Right atrium auricular region (tissue), 2 donors: ENCODE results near the gene PSMB1. TPM values are rescaled to one million over a fixed set of nuclear protein-coding genes. Genes with fewer than 3 reads are reported as not detected.

Experiments used
- DNase-seq: peaks from one replicate; pipeline ENCODE4 v3.0.0-alpha.2; 2019; ENCODE audit warnings: low spot score
- H3K27ac ChIP-seq, 2 donors: fragments of 200-600 bp; sonication (generic); 1 replicate in 1 of 2; 2 replicates in 1 of 2; pipeline ENCODE4 v1.5.1; 2016 to 2019
- H3K27me3 ChIP-seq, 2 donors: fragments of 200-600 bp; sonication (generic); one replicate each; pipeline versions ENCODE4 v1.5.1 to v1.6.0; 2017 to 2019
- H3K36me3 ChIP-seq: fragments of 200-600 bp; sonication (generic); one replicate; pipeline ENCODE4 v1.5.1; 2016
- H3K4me1 ChIP-seq, 2 donors: fragments of 200-600 bp; sonication (generic); one replicate each; pipeline versions ENCODE4 v1.5.1 to v1.6.0; 2017 to 2019
- H3K4me3 ChIP-seq, 2 donors: fragments of 200-600 bp; sonication (generic); 1 replicate in 1 of 2; 2 replicates in 1 of 2; pipeline ENCODE4 v1.5.1; 2017 to 2019; ENCODE audit warnings: mild to moderate bottlenecking in 1 of 2, moderate library complexity in 1 of 2
- H3K9me3 ChIP-seq, 2 donors: fragments of 200-600 bp; sonication (generic); one replicate each; pipeline ENCODE4 v1.5.1; 2019
- CTCF ChIP-seq, 2 donors: fragments of 200-600 bp; sonication (generic); IDR thresholded peaks; one replicate each; pipeline ENCODE4 v1.5.1; 2019; ENCODE audit warnings: antibody characterized with exemption in 2 of 2
- total RNA-seq, 2 donors: library from RNA; depleted of rRNA; stranded (reverse); fragments of >200 nt; gene quantifications; one replicate each; pipeline ENCODE4 v1.1.0, GENCODE V29; 2016

PSMB1 gene
- total RNA-seq, 2 donors from 2014 or later: 188 to 245 TPM

GRCh38 chr6:170553534-170554012 is 466 bp upstream of the PSMB1 start:
- no peak for TF ChIP-seq CTCF (IDR thresholded peaks at IDR 0.05)
- peak overlapping the region; percentile 71 to 81 for H3K4me3 ChIP-seq
- peaks cover 0 to 45% of the 10 kb centered on the region in 2 donors for H3K4me1 ChIP-seq
- H3K27ac ChIP-seq: peak overlapping the region; percentile 90 to 92
- H3K27me3 ChIP-seq: no peaks in the 10 kb centered on the region
- no peak for DNase-seq
- no peaks in the 10 kb centered on the region for H3K9me3 ChIP-seq
- peaks cover 9% of the 10 kb centered on the region for H3K36me3 ChIP-seq

- H3K4me1 ChIP-seq: peaks cover 0 to 32% of the 10 kb centered on the region in 2 donors
- peaks cover 78% of the 10 kb centered on the region for H3K36me3 ChIP-seq
- H3K4me3 ChIP-seq: no peak overlapping the region
- no peaks in the 10 kb centered on the region for H3K9me3 ChIP-seq
- TF ChIP-seq CTCF (IDR thresholded peaks at IDR 0.05): no peak
- no peak for DNase-seq
- peak overlapping the region; percentile 5 to 28 for H3K27ac ChIP-seq
- no peaks in the 10 kb centered on the region for H3K27me3 ChIP-seq
These were observed 7.7 kb downstream of the PSMB1 start for GRCh38 chr6:170545405-170545804.

- TF ChIP-seq CTCF (IDR thresholded peaks at IDR 0.05): no peak
- Histone ChIP-seq H3K9me3 (no peaks in the 10 kb centered on the region), H3K27ac (no peak overlapping the region)
These were observed 10.9 kb downstream of the PSMB1 start for GRCh38 chr6:170542031-170542719.

GRCh38 chr6:170537329-170537728 is 15.8 kb downstream of the PSMB1 start:
- Histone ChIP-seq H3K9me3 (no peaks in the 10 kb centered on the region), H3K27me3 (no peaks in the 10 kb centered on the region), H3K27ac (no peak overlapping the region), H3K36me3 (peaks cover 100% of the 10 kb centered on the region), H3K4me3 (no peak overlapping the region), H3K4me1 (no peaks in the 10 kb centered on the region)
- no peak for TF ChIP-seq CTCF (IDR thresholded peaks at IDR 0.05)
- no peak for DNase-seq

More at GRCh38 chr6:170542031-170542719, 10.9 kb downstream of the PSMB1 start:
- DNase-seq: no peak
- H3K4me3 ChIP-seq: no peak overlapping the region
- peaks cover 0 to 22% of the 10 kb centered on the region in 2 donors for H3K4me1 ChIP-seq
- no peaks in the 10 kb centered on the region for H3K27me3 ChIP-seq
- H3K36me3 ChIP-seq: peaks cover 96% of the 10 kb centered on the region

GRCh38 chr6:170536671-170537070 is 16.4 kb downstream of the PSMB1 start:
- Histone ChIP-seq H3K4me3 (no peak overlapping the region), H3K27ac (no peak overlapping the region), H3K9me3 (no peaks in the 10 kb centered on the region), H3K27me3 (no peaks in the 10 kb centered on the region), H3K36me3 (peaks cover 94% of the 10 kb centered on the region), H3K4me1 (no peaks in the 10 kb centered on the region)
- TF ChIP-seq CTCF (IDR thresholded peaks at IDR 0.05): no peak
- no peak for DNase-seq
